ENCODE results near the gene RASGRF2.
"Not testable (repeated sequence)": the region's sequence is repeated elsewhere in the genome, so short reads cannot be mapped to it uniquely, and the experiment has no call there.

Gene RASGRF2

GRCh38 chr5:80987078-80987766 is 27.1 kb downstream of the RASGRF2 start:
- DNase-seq: no peak

DNA sequence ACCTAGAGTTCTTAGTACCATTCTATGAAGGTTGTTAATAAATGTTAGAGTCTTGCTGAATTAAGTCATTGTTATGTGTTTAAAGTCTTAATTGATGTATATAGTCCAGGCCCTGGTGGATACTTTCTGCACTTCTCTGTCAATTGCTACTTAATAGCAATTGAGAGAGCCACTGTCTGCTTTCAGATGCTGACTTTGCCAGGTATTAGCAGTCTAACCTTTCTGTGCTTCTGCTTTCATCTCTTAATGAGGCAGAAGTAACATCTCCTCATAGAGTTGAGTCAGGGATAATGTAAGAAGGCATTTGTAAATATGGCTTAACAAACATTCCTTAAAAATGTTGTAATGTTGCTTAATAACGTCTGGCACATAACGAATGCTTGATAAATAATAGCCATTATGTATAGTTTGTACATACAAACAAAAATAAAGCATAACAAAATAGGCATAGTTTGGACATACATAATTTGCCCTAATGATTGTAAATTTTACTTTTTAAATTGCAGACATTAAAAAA is 28.3 kb downstream of the RASGRF2 start:
- DNase-seq: no peak

DNA sequence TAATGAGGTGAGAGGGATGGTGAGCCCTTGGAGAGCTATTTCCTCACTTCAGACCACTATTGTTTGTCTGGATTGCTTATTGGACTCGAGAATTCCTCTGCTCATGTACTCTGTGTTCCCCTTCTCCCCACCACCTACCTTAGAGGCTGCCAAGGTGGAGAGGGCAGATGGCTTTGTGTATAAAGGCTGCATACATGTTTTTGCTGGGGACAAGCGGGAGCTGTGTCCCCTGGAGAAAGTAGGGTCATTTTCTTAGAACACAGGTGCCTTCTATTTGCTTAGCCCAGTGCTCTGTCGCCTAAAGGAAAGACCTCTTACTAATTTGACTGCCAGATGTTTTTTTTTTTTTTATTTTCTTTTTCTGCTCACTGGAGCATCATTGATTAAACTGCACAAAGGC is 29.7 kb downstream of the RASGRF2 start:
- no peak for DNase-seq

- no peak for DNase-seq
Measured at GRCh38 chr5:80990527-80990926, 30.4 kb downstream of the RASGRF2 start.

GRCh38 chr5:80990971-80991370 is 30.8 kb downstream of the RASGRF2 start:
- no peak for DNase-seq

DNA sequence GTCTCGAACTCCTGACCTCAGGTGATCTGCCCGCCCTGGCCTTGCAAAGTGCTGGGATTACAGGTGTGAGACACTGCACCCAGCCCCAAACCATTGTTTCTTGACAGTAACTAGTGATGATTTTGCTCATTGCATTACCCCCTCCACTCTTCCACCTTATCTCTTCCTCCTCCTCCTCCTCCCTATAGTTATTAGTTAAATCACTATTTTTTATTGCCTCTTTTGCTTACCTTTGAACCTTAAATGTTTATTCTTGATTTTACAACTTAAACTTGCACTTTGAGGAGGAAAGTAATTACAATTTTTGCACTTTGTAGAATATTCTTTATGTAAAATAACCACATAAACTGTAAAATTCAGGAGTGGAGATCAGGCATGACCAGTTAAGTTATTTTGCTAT is 35.7 kb downstream of the RASGRF2 start:
- DNase-seq: no peak

DNA sequence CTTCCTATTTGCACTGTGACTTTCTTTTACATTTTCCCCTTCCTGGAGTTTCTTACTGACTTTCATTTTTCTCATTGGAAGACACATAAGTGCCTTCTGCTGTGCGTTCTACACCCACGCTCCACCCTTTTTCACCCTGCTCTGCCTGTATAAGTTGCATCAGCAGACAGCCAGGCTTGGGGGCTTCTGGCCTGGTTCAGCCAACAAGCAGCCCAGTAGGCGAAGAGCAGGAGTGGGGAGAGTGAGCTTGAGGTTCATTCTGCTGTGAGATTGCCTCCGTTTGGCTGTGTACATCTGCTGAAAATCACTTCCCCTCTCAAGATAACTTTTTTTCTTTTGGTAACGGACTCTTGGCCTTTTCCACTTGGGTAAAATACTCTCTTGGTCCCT is 38.4 kb downstream of the RASGRF2 start:
- DNase-seq: no peak

- no peak for DNase-seq
Measured at GRCh38 chr5:81003811-81004386, 43.7 kb downstream of the RASGRF2 start.

GRCh38 chr5:81005708-81006107 is 45.5 kb downstream of the RASGRF2 start:
- DNase-seq: no peak

DNA sequence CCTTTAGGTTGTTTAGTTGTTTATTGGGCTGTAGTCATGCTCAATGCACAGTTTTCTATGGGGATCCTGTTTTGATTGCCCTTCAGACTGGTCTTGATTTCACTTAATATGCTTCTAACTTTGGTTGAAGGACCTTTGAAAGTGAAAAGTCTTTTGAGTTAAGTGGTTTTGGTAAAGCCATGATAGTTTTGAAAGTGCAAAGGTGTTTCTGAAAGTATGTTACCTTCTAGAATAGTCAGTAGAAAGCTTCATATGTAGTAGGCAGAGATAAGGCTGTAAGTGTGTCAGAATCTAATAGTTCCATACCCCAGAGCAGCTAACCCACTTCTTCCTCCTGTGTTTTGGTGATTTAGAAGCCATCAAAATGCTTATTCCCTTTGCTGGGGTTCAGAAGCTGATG is 46.1 kb downstream of the RASGRF2 start:
- no peak for DNase-seq

DNA sequence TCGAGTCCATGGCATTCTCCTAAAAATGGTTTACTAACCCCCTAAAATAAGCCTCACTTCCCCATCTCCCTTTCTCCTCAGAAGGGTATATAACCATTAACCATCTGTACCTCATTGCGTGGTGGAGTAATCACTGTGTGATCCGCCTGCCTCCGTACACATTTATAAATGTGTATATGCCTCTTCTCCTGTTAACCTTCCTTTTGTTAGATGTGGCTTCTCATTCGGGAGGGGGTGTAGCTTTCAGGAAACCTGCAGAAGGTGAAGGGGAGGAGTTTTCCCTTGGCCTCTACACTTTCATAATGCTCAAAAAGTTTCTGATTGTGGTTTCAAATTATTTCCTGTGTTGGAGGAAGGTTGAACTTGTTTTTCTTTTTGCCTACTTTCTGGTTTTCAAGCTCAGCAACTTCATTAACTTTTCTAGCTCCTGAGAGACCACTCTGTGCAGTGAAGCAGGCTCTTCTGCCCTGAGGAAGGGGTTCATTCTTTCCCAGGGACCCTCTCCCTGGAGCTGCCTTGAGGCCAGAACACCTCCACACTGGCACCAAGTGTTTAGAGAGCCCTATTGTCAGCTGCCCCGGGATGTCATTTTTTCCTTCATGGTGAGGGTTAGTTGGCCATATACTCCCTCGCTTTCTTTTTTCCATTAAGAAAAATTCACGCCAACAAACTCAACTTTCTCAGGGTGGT is 46.9 kb downstream of the RASGRF2 start:
- no peak for DNase-seq

GRCh38 chr5:81007637-81008027 is 47.5 kb downstream of the RASGRF2 start:
- no peak for DNase-seq

DNA sequence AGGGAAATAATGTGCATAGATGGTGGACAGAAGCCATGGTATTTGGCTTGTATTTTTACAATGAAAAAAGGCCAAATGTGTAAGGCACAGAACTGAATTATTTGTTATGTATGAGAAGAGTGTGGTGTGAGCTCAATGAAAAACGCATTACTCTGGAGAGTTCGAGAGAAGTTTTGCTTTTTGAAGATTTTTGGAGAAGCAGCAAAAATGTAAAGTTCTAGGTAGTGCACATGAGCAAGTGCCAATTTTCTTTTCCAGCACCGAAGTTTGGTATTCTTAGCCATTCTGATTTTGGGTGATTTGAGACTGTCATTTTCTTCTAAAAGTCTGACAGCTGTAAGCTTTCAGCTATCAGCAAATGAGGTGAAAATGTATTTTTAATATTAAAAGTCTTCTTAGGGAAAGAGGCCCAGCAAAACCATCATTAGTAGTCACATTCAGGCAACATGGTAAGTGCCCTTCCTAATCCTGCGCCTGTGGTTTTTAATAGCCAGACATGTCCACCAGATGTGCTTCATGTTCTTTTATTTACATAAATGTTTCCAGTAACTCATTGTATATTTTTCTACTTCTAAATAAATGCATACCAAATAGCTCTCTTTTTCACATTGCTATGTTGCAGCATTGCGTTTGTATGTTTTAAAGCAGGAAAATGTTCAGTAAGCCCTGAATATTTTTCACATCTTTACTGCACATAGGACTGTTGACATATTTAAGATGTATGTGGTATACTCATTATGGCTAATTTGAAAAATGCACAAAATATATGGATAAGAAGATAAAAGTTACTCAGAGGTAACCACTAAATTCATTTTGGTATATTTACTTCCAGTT is 50.4 kb downstream of the RASGRF2 start:
- DNase-seq: no peak

GRCh38 chr5:81014348-81014747 is 54.2 kb downstream of the RASGRF2 start:
- no peak for DNase-seq

DNA sequence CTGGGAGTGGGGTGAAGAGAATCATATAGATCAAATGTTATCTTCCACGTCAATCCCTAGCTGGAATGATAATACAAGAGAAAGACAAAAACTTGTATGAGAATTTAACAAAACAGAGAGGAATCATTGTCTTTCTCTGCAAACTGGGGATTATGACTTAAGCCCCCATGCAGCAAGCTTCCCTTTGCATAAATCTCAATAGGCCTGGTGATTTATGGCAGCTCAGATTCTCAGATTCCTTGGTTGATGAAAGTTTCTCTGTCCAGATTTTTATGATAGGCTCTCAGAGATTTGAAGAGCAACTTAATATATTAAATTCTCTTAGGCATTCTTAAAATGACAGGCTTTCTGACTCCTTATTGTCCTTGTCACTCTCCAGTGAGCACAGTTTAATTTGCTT is 56.0 kb downstream of the RASGRF2 start:
- no peak for DNase-seq

- DNase-seq: no peak
Measured at GRCh38 chr5:81017320-81017719, 57.2 kb downstream of the RASGRF2 start.

DNA sequence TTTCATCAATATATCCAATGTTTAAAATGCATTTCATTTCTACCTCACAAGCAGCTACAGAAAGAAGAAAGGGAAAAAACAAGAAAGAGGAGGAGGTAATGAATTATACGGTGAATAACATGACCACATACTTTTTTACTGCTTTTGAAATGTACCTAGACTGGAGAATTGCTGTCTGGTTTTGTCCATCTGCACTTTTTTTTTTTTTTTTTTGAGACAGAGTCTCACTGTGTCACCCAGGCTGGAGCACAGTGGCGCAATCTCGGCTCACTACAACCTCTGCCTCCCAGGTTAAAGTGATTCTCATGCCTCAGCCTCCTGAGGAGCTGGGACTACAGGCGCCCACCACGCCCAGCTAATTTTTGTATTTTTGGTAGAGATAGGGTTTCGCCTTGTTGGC is 58.4 kb downstream of the RASGRF2 start:
- DNase-seq: not testable (repeated sequence)

GRCh38 chr5:81019748-81020147 is 59.6 kb downstream of the RASGRF2 start:
- no peak for DNase-seq

GRCh38 chr5:81020478-81021167 is 60.5 kb downstream of the RASGRF2 start:
- no peak for DNase-seq

DNA sequence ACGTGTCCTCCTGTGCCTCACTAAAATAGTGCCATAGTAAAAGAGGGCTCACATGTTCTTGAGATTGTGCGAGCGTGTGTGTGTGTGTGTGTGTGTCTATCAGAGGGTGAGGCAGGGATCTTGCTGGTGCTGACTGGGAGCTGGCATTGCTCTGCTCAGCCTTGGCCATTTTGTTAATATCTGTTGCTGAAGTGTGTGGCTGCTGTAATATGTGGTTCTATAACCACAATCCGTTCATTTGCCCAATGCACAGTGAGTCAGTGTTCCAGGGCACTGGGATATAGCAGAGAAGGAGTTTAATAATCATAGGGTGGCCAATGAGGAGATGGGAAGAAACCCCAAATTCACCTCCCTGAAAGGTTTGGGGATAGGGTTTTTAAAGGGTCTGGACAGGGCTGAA is 61.3 kb downstream of the RASGRF2 start:
- no peak for DNase-seq

DNA sequence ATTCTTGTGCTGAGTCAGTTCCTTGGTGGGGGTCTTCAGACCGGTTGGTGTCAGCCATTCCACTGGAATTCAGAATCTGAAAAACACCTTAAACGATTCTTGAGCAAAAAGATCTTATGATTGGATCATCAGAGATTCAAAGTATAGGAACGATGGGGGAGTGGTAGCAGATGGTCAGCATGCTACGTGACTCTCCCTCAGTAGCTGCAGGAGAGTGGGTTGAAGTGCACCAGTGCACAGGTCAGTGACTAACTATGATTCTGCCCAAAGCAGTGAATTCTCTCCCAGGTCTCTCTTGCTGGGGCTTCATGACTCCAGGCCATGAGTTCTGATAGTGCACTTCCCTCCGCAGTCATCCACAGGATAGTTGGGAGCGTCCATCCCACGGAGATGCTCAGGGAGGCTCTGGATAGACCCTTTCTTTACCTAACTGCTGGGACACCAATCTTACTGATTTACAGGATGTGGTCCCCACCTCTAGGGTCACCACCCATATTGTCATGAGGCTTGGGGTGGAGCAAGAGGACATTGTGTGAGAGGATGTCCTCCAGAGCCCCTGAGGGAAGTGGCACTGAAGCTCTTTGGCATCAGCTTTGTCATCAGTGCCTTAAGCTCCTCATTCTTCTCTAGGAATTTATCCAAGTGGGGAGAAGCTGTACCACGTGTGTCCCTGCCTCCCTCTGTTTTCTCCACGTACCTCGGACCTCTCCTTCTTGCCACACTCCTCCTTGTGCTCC is 62.0 kb downstream of the RASGRF2 start:
- DNase-seq: no peak

DNA sequence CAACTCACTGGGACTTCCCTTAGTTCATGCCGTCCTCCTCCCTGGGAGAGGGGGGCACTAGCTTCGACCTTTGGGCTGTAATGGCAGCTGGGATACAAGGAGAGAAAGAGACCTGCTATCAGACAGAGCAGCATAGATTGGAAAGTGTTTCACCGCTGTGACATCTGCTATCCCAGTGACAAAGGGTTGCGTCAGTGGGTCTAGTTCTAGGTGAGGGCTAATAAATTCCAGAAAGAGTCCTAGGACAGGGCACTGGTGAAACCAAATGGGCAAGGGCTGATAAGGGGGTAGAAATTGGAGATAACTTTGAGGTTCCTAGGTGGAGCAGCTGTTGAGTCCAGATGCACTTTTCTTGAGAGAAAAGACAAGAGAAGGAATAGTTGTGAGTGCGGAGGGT is 62.5 kb downstream of the RASGRF2 start:
- DNase-seq: no peak
